ENCODE measurements around the gene ATF7. TPM values are rescaled to one million over a fixed set of nuclear protein-coding genes. Genes with fewer than 3 reads are reported as not detected.
"Not testable (repeated sequence)": the region's sequence is repeated elsewhere in the genome, so short reads cannot be mapped to it uniquely, and the experiment has no call there.

The ATF7 gene
- total RNA-seq, 1 donor from 2014 or later = 31.5 TPM

- Mint-ChIP-seq H3K27me3 (no peaks in the 10 kb centered on the region), H3K4me1 (peaks cover 12% of the 10 kb centered on the region), H3K27ac (no peak overlapping the region), H3K4me3 (no peak overlapping the region), H3K36me3 (ENCODE audit: low read depth) (peaks cover 16% of the 10 kb centered on the region), H3K9me3 (no peaks in the 10 kb centered on the region)
- intact Hi-C loops (cut with micrococcal nuclease) = no loop called here
- DNase-seq = no peak
Measured at GRCh38 chr12:53599579-53599978, 26.6 kb downstream of the ATF7 start.

DNA sequence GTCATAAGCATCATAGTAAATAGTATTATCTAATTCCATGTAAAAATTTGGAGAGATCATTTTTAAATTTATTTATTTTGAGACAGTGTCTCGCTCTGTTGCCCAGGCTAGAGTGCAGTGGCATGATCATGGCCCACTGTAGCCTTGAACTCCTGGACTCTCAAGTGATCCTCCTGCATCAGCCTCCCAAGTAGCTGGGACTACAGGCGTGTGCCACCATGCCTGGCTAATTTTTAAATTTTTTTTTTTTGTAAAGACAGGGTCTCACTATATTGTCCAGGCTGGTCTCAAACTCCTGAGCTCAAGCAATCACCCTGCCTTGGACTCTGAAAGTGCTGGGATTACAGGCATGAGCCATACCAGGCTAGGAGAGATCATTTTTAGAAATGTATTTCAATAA, 27.2 kb downstream of the ATF7 start:
- DNase-seq; intact Hi-C loops (cut with micrococcal nuclease); H3K27ac Mint-ChIP-seq; H3K4me3 Mint-ChIP-seq; H3K9me3 Mint-ChIP-seq; H3K27me3 Mint-ChIP-seq: not testable (repeated sequence)
- Mint-ChIP-seq H3K36me3 (ENCODE audit: low read depth) (peaks cover 17% of the 10 kb centered on the region), H3K4me1 (peaks cover 12% of the 10 kb centered on the region)

DNA sequence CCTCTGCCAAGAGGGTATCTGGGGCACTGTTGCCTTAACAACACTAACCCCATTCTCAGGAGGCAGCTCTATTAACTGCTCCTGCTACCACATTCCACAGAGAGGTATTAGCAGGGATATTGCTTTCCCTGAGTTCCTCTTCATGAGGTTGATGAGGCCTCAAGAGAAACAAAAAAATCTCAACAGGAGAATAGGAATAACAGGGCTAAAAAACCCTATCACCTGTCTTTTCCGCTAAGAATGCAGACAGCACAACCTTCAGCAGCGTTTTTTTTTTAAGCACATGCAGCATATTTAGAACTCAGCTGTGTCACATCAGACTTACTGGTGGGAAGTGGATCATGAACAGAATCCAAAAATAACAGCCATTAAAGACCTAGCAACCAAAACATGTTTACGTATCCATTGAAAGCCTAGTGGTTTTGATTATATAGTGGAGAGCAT, 29.2 kb downstream of the ATF7 start:
- H3K27ac Mint-ChIP-seq = no peak overlapping the region
- peaks cover 15% of the 10 kb centered on the region for H3K36me3 Mint-ChIP-seq (ENCODE audit: low read depth)
- intact Hi-C loops (cut with micrococcal nuclease) = no loop called here
- no peak overlapping the region for H3K4me3 Mint-ChIP-seq
- no peaks in the 10 kb centered on the region for H3K9me3 Mint-ChIP-seq
- H3K27me3 Mint-ChIP-seq = no peaks in the 10 kb centered on the region
- no peak for DNase-seq
- no peaks in the 10 kb centered on the region for H3K4me1 Mint-ChIP-seq

DNA sequence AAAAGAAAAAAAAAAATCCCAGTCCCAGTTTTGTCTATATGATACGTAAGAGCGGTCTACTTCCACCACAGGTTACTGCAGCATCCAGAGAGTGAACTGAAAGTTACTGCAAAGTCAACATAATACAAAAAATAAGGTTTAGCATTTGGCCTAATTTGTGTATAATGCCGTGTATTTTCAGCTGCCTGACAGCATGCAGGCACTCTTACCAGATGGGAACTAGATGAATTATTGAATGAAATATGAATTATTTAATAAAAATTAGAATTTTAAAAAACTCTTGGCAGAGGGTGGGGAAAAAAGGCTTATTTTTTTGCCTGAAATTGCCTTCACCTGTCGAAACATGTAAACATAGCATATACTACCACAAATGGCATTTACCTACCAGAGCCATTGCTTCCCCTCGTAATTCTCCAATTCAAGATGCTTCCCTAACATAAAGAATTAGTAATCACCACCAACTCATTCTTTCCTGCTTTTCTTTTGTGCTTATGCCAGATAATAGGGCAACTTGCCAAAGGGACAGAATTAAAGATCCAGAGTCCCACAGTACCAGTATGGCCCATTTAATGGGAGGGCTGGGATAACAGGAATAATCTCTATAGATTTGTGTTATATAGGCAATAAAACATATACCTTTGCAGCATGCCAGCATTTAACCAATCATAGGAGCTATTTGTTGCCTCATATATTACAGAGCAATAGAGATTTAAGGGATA, 31.1 kb downstream of the ATF7 start:
- intact Hi-C loops (cut with micrococcal nuclease) = no loop called here
- Mint-ChIP-seq H3K4me1 (peaks cover 6% of the 10 kb centered on the region), H3K27me3 (no peaks in the 10 kb centered on the region), H3K4me3 (no peak overlapping the region), H3K9me3 (no peaks in the 10 kb centered on the region), H3K36me3 (ENCODE audit: low read depth) (peaks cover 12% of the 10 kb centered on the region), H3K27ac (no peak overlapping the region)
- no peak for DNase-seq

- no peak for DNase-seq
- no peaks in the 10 kb centered on the region for H3K27me3 Mint-ChIP-seq
- peaks cover 12% of the 10 kb centered on the region for H3K4me1 Mint-ChIP-seq
- no peaks in the 10 kb centered on the region for H3K9me3 Mint-ChIP-seq
- no peak overlapping the region for H3K27ac Mint-ChIP-seq
- H3K36me3 Mint-ChIP-seq (ENCODE audit: low read depth) = peaks cover 7% of the 10 kb centered on the region
- H3K4me3 Mint-ChIP-seq = no peak overlapping the region
- intact Hi-C loops (cut with micrococcal nuclease) = no loop called here
Measured at GRCh38 chr12:53593707-53594106, 32.5 kb downstream of the ATF7 start.

- Mint-ChIP-seq H3K36me3 (ENCODE audit: low read depth) (peaks cover 5% of the 10 kb centered on the region), H3K27me3 (no peaks in the 10 kb centered on the region), H3K9me3 (no peaks in the 10 kb centered on the region), H3K4me1 (peaks cover 18% of the 10 kb centered on the region), H3K27ac (no peak overlapping the region), H3K4me3 (no peak overlapping the region)
- intact Hi-C loops (cut with micrococcal nuclease) = no loop called here
- no peak for DNase-seq
Measured at GRCh38 chr12:53593031-53593430, 33.2 kb downstream of the ATF7 start.

DNA sequence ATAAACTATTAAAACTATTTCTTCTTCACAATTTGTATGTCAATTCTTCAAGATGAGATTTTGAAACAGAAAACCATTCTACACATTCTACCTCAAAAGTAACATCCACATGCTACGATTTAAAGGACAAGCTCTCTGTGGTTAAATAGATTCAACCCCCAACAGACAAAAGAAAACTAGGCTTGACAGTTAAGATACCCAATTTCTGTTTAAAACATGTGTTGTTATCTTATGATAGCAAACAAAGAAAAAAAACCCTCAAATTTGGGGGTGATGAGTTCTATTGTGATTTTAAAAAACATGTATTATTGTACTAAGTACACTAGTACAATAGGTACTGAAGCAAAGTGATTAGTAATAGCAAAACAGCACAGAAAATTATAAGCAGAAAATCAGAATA, 33.8 kb downstream of the ATF7 start:
- no peaks in the 10 kb centered on the region for H3K27me3 Mint-ChIP-seq
- peaks cover 4% of the 10 kb centered on the region for H3K36me3 Mint-ChIP-seq (ENCODE audit: low read depth)
- no peak for DNase-seq
- no peak overlapping the region for H3K27ac Mint-ChIP-seq
- no peaks in the 10 kb centered on the region for H3K9me3 Mint-ChIP-seq
- H3K4me1 Mint-ChIP-seq = peaks cover 18% of the 10 kb centered on the region
- H3K4me3 Mint-ChIP-seq = no peak overlapping the region
- intact Hi-C loops (cut with micrococcal nuclease) = no loop called here

DNA sequence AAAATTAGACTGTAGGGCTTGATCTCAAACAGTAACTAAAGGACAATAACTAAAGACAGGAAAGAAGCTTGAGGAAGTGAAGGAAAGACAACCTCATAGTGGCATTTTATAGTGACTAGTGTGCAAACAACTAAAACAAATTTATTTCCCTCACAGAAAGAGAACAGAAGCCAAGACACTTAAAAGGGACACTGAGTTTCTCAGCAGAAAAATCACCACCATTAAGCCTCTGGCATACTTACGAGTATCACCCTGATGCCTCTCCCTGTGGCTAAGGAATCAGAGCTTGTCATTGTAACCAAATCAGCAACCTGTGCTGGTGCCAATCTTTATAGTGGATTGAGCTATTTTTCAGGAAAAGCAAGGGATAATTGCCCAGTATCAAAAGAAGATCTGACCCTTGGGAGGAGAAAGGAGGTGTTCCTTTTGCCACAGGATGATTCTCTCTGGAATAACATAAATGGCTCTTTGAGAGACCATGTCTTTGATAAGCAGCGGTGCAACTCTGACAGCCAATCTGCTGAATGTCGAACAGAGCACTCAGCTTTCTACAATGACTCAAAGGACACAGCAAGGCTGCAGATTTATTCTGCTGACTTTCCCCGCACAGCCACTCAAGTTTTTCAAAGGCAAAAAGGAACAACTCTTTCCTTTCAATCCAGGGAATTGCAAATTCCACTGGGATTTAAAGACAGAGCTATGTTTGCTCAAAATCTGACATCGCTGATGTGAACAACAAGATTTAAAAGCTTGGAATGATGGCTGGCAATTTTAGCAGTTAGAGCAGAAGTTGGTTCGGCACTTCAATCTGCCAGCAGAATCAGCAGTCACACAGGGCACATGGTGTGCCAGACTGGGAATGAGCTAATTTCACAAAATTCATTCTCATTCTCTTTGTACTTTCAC, 34.6 kb downstream of the ATF7 start:
- Mint-ChIP-seq H3K4me1 (peaks cover 22% of the 10 kb centered on the region), H3K4me3 (no peak overlapping the region), H3K36me3 (ENCODE audit: low read depth) (peaks cover 4% of the 10 kb centered on the region), H3K9me3 (no peaks in the 10 kb centered on the region), H3K27me3 (no peaks in the 10 kb centered on the region), H3K27ac (no peak overlapping the region)
- intact Hi-C loops (cut with micrococcal nuclease) = no loop called here
- DNase-seq = no peak

- no peak overlapping the region for H3K4me3 Mint-ChIP-seq
- H3K9me3 Mint-ChIP-seq = no peaks in the 10 kb centered on the region
- DNase-seq = no peak
- no peaks in the 10 kb centered on the region for H3K27me3 Mint-ChIP-seq
- peaks cover 25% of the 10 kb centered on the region for H3K4me1 Mint-ChIP-seq
- no peak overlapping the region for H3K27ac Mint-ChIP-seq
- H3K36me3 Mint-ChIP-seq (ENCODE audit: low read depth) = peaks cover 4% of the 10 kb centered on the region
- intact Hi-C loops (cut with micrococcal nuclease) = no loop called here
Measured at GRCh38 chr12:53590652-53591051, 35.5 kb downstream of the ATF7 start.

GRCh38 chr12:53589915-53590314, 36.3 kb downstream of the ATF7 start:
- H3K27ac Mint-ChIP-seq = no peak overlapping the region

GRCh38 chr12:53589423-53589822, 36.8 kb downstream of the ATF7 start:
- Mint-ChIP-seq H3K4me1 (peaks cover 27% of the 10 kb centered on the region), H3K27me3 (no peaks in the 10 kb centered on the region), H3K9me3 (no peaks in the 10 kb centered on the region), H3K4me3 (no peak overlapping the region), H3K36me3 (ENCODE audit: low read depth) (peaks cover 6% of the 10 kb centered on the region), H3K27ac (no peak overlapping the region)
- DNase-seq = no peak
- intact Hi-C loops (cut with micrococcal nuclease) = no loop called here

More at GRCh38 chr12:53589915-53590314, 36.3 kb downstream of the ATF7 start:
- peaks cover 4% of the 10 kb centered on the region for H3K36me3 Mint-ChIP-seq (ENCODE audit: low read depth)
- H3K4me1 Mint-ChIP-seq = peaks cover 27% of the 10 kb centered on the region
- intact Hi-C loops (cut with micrococcal nuclease) = no loop called here
- H3K4me3 Mint-ChIP-seq = no peak overlapping the region
- no peaks in the 10 kb centered on the region for H3K27me3 Mint-ChIP-seq
- DNase-seq = no peak
- H3K9me3 Mint-ChIP-seq = no peaks in the 10 kb centered on the region

DNA sequence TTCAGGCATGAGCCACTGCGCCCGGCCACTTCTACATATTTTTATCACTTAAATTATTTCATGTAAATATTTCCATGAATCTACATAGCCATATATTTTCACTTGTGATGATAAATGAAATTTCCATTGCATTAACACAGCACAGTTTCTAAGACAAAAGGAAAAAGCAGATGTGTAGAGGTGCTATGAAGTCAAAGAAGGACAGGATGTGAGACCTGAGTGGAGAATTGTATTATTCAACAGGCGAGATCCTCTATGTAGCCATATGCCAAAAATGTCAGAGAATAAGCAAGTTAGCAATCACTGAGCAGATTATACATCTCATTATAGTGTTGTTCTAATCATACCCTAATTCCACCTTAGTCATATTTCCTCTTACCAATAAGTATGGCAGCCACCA, 38.1 kb downstream of the ATF7 start:
- Mint-ChIP-seq H3K27ac (no peak overlapping the region), H3K9me3 (no peaks in the 10 kb centered on the region), H3K36me3 (ENCODE audit: low read depth) (peaks cover 8% of the 10 kb centered on the region), H3K4me1 (peaks cover 27% of the 10 kb centered on the region), H3K27me3 (no peaks in the 10 kb centered on the region), H3K4me3 (no peak overlapping the region)
- intact Hi-C loops (cut with micrococcal nuclease) = no loop called here
- no peak for DNase-seq

DNA sequence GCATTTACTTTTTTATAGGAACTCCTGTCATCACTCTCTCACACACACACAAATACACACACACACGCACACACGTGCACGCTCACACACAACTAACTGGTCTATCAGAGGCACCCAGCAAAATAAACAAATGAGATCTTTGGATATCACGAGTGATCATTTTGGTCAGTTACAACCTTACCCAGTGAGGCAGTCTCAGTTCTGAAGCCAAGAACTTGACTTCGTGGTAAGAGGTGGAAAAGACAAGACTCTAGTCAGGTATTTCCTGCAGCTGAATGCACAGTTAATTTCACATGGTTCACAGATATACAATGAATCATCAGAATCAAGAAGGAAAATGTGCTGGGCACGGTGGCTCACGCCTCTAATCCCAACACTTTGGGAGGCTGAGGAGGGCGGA, 39.4 kb downstream of the ATF7 start:
- peaks cover 8% of the 10 kb centered on the region for H3K36me3 Mint-ChIP-seq (ENCODE audit: low read depth)
- intact Hi-C loops (cut with micrococcal nuclease) = no loop called here
- H3K4me3 Mint-ChIP-seq = no peak overlapping the region
- H3K27me3 Mint-ChIP-seq = no peaks in the 10 kb centered on the region
- DNase-seq = no peak
- peaks cover 27% of the 10 kb centered on the region for H3K4me1 Mint-ChIP-seq
- H3K27ac Mint-ChIP-seq = peak overlapping the region; percentile 1
- H3K9me3 Mint-ChIP-seq = no peaks in the 10 kb centered on the region

GRCh38 chr12:53585448-53586125, 40.6 kb downstream of the ATF7 start:
- intact Hi-C loops (cut with micrococcal nuclease) = no loop called here
- Mint-ChIP-seq H3K27ac (no peak overlapping the region), H3K36me3 (ENCODE audit: low read depth) (peaks cover 6% of the 10 kb centered on the region), H3K27me3 (no peaks in the 10 kb centered on the region), H3K9me3 (no peaks in the 10 kb centered on the region), H3K4me3 (no peak overlapping the region), H3K4me1 (peaks cover 26% of the 10 kb centered on the region)
- no peak for DNase-seq

Data from activated CD4-positive, alpha-beta T cell treated with anti-CD3 and anti-CD28 coated beads, Interleukin-2, amount 10 ng/mL, durations not matched to agents 24 days and 14 days (primary cell).